SK-N-SH (cell line): ENCODE measurements around the gene MCM8. TPM values are rescaled to one million over a fixed set of nuclear protein-coding genes. Genes with fewer than 3 reads are reported as not detected.
A peak's percentile ranks its signal among the peaks of the same experiment; 100 is the strongest.

Experiments used
- CTCF ChIA-PET: fragments of 300-600, 350-600 bp; formaldehyde crosslinking; extraction: SDS; loops from one replicate; lab custom pipeline; 2021; lab: Yijun Ruan, JAX
- POLR2A ChIA-PET: fragments of 350-600 bp; sonication (Branson Sonifier 250); formaldehyde crosslinking; extraction: SDS; loops from one replicate; lab custom pipeline; 2020; ENCODE audit warnings: antibody characterized with exemption, inconsistent platforms; lab: Yijun Ruan, JAX
- DNase-seq: peaks from one replicate; pipeline ENCODE4 v3.0.0; 2012
- H2AFZ ChIP-seq: fragments of 200-600 bp; sonication (generic); 2 replicates; pipeline ENCODE4 v1.8.1; 2016; ENCODE audit warnings: antibody characterized with exemption, mild to moderate bottlenecking, low read depth
- H3F3A ChIP-seq: fragments of 200-600 bp; sonication (generic); replicated peaks from 2 replicates; pipeline ENCODE3; 2016; ENCODE audit warnings: antibody characterized with exemption, mild to moderate bottlenecking; ENCODE audit not compliant: insufficient read depth
- H3K27ac ChIP-seq, 2 experiments: fragments of 200-500 bp in 1 of 2; fragments of 200-600 bp in 1 of 2; sonication (Bioruptor generic) in 1 of 2; sonication (generic), shearing (Covaris generic) in 1 of 2; 2 replicates each; pipeline versions ENCODE4 v1.5.1 to v1.6.1; 2014 to 2016; ENCODE audit warnings: low read depth in 2 of 2, inconsistent platforms in 1 of 2, low read length in 1 of 2, mild to moderate bottlenecking in 1 of 2, mixed read lengths in 1 of 2
- H3K27me3 ChIP-seq: fragments of 200-600 bp; sonication (generic), shearing (Covaris generic); 2 replicates; pipeline ENCODE4 v1.6.1; 2016; ENCODE audit warnings: mixed run types; ENCODE audit not compliant: insufficient read depth
- H3K36me3 ChIP-seq, 2 experiments: fragments of 200-500 bp in 1 of 2; fragments of 200-600 bp in 1 of 2; sonication (Bioruptor generic) in 1 of 2; sonication (generic) in 1 of 2; replicated peaks in 1 of 2; 2 replicates each; pipeline versions ENCODE3 to v1.5.1; 2014 to 2016; ENCODE audit warnings: low read length in 1 of 2, mild to moderate bottlenecking in 1 of 2; ENCODE audit not compliant: insufficient read depth in 2 of 2, control insufficient read depth in 1 of 2
- H3K4me1 ChIP-seq, 2 experiments: fragments of 200-500 bp in 1 of 2; fragments of 200-600 bp in 1 of 2; sonication (Bioruptor generic) in 1 of 2; sonication (generic), shearing (Covaris generic) in 1 of 2; 2 replicates each; pipeline versions ENCODE4 v1.5.1 to v1.6.1; 2014 to 2016; ENCODE audit warnings: low read depth in 1 of 2, low read length in 1 of 2, mixed run types in 1 of 2; ENCODE audit not compliant: insufficient read depth in 2 of 2, control insufficient read depth in 1 of 2
- H3K4me2 ChIP-seq: fragments of 200-600 bp; sonication (generic), shearing (Covaris generic); 2 replicates; pipeline ENCODE4 v1.6.1; 2017; ENCODE audit warnings: mixed run types
- H3K4me3 ChIP-seq, 2 experiments: fragments of 200-500 bp in 1 of 2; fragments of 200-600 bp in 1 of 2; sonication (Bioruptor generic) in 1 of 2; sonication (generic), shearing (Covaris generic) in 1 of 2; 2 replicates each; pipeline versions ENCODE4 v1.5.1 to v1.8.1; 2014 to 2016; ENCODE audit warnings: low read depth in 2 of 2, inconsistent platforms in 1 of 2, low read length in 1 of 2, mild to moderate bottlenecking in 1 of 2, mixed read lengths in 1 of 2, moderate library complexity in 1 of 2
- H3K79me2 ChIP-seq: fragments of 200-600 bp; sonication (generic); 2 replicates; pipeline ENCODE4 v1.8.1; 2017; ENCODE audit warnings: mild to moderate bottlenecking; ENCODE audit not compliant: insufficient read depth
- H3K9ac ChIP-seq: fragments of 200-600 bp; sonication (generic); 2 replicates; pipeline ENCODE4 v1.6.1; 2017; ENCODE audit warnings: mixed run types
- H3K9me2 ChIP-seq: fragments of 200-600 bp; sonication (generic); 2 replicates; pipeline ENCODE4 v1.6.1; 2017; ENCODE audit warnings: mixed run types
- H3K9me3 ChIP-seq: fragments of 200-600 bp; sonication (generic); 2 replicates; pipeline ENCODE4 v1.6.1; 2017; ENCODE audit warnings: mixed run types, mild to moderate bottlenecking, moderate library complexity
- H4K20me1 ChIP-seq: fragments of 200-600 bp; sonication (generic); 2 replicates; pipeline ENCODE4 v1.6.1; 2017; ENCODE audit warnings: mild to moderate bottlenecking, mixed run types; ENCODE audit not compliant: insufficient read depth
- CHD2 ChIP-seq: fragments of 150-350 bp; IDR thresholded peaks from 2 replicates; pipeline ENCODE4 v1.6.1; 2018; ENCODE audit warnings: low read length; ENCODE audit not compliant: partially characterized antibody
- ELF1 ChIP-seq: IDR thresholded peaks from 2 replicates; pipeline ENCODE4 v1.4.0; 2012
- EZH2phosphoT487 ChIP-seq: fragments of 200-600 bp; sonication (generic); IDR thresholded peaks from 2 replicates; pipeline ENCODE4 v1.6.1; 2017; ENCODE audit warnings: low read depth, mixed run types, mild to moderate bottlenecking, antibody characterized with exemption, moderate library complexity, borderline replicate concordance
- FOSL2 ChIP-seq: IDR thresholded peaks from 2 replicates; pipeline ENCODE4 v1.4.0; 2012; ENCODE audit warnings: low read depth, mild to moderate bottlenecking, moderate library complexity, borderline replicate concordance
- FOXM1 ChIP-seq: IDR thresholded peaks from 2 replicates; pipeline ENCODE4 v1.4.0; 2012; ENCODE audit warnings: low read depth, mild to moderate bottlenecking
- GABPA ChIP-seq: IDR thresholded peaks from 2 replicates; pipeline ENCODE4 v1.4.0; 2012; ENCODE audit warnings: low read depth, mild to moderate bottlenecking
- IRF3 ChIP-seq: fragments of 150-350 bp; IDR thresholded peaks from 2 replicates; pipeline ENCODE4 v1.6.1; 2016; ENCODE audit warnings: mild to moderate bottlenecking, low read depth, low read length
- JUND ChIP-seq: IDR thresholded peaks from 2 replicates; pipeline ENCODE4 v1.4.0; 2012
- MXI1 ChIP-seq: IDR thresholded peaks from 2 replicates; pipeline ENCODE4 v1.6.1; 2012; ENCODE audit warnings: mild to moderate bottlenecking, low read depth, low read length, improper control_type of control experiment
- NFIC ChIP-seq: IDR thresholded peaks from 2 replicates; pipeline ENCODE4 v1.4.0; 2012; ENCODE audit warnings: borderline replicate concordance
- NRF1 ChIP-seq: IDR thresholded peaks from 2 replicates; pipeline ENCODE4 v1.6.1; 2012; ENCODE audit warnings: low read depth, mild to moderate bottlenecking, low read length
- PBX3 ChIP-seq: IDR thresholded peaks from 2 replicates; pipeline ENCODE4; 2012
- POLR2AphosphoS5 ChIP-seq: IDR thresholded peaks from 2 replicates; pipeline ENCODE4 v1.6.1; 2012; ENCODE audit warnings: low read depth, low read length
- RXRA ChIP-seq: IDR thresholded peaks from 2 replicates; pipeline ENCODE4 v1.4.0; 2012; ENCODE audit warnings: low read depth, mild to moderate bottlenecking, borderline replicate concordance
- TAF1 ChIP-seq: IDR thresholded peaks from 2 replicates; pipeline ENCODE4 v1.6.1; 2012; ENCODE audit warnings: low read depth, mild to moderate bottlenecking, low read length, moderate library complexity, borderline replicate concordance
- TCF12 ChIP-seq: IDR thresholded peaks from 2 replicates; pipeline ENCODE4 v1.4.0; 2012
- TEAD4 ChIP-seq: IDR thresholded peaks from 2 replicates; pipeline ENCODE4 v1.4.0; 2012; ENCODE audit warnings: mild to moderate bottlenecking, borderline replicate concordance; ENCODE audit not compliant: insufficient read depth
- USF2 ChIP-seq: fragments of 150-350 bp; IDR thresholded peaks from 2 replicates; pipeline ENCODE4 v1.6.1; 2017; ENCODE audit warnings: antibody characterized with exemption, low read length, low read depth, borderline replicate concordance
- WGBS: methylation state at CpG from one replicate; pipeline ENCODE4 v1.1.6; 2017; ENCODE audit warnings: low lambda C conversion rate; 5-methylcytosine and 5-hydroxymethylcytosine counted together
- polyA plus RNA-seq, 3 experiments: library from polyadenylated mRNA; depleted of rRNA; stranded (reverse); fragments of >200 nt; gene quantifications; 2 replicates each; pipeline ENCODE4 v1.2.3, GENCODE V29; 2012
- TF ChIP-seq, protein P1 (sequence below): IDR thresholded peaks from 2 replicates; pipeline ENCODE4 v1.6.1; 2012; ENCODE audit warnings: mild to moderate bottlenecking, low read depth, low read length, moderate library complexity
- TF ChIP-seq, protein P2 (sequence below): fragments of 200-600 bp; sonication (generic); IDR thresholded peaks from 2 replicates; pipeline ENCODE4 v1.6.1; 2017; ENCODE audit warnings: antibody characterized with exemption, mild to moderate bottlenecking, moderate library complexity

MCM8 gene
- polyA plus RNA-seq, 1 of the 3 experiments (the other 2 are of a cell fraction) = 4.0 TPM

DNA sequence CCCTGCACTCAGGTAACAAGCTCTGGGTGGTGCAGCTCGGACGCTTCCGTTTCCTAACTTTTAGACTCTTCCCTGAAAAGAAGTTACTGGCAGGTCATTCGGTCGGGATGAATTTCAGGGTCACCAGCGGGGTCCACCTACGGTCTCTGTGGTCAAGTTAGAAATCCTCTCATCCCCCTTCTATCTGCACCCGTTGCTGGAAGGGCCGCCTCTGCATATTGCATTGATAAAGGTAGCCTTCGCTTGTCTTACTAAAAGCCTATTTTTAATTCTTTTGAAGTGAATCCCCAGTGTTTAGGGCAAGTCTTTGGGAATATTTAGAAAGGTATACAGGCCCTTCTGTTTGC, 56.1 kb downstream of the MCM8 start (continued):
- no peak for TF ChIP-seq EZH2phosphoT487
- no peak for TF ChIP-seq FOSL2
- TF ChIP-seq NFIC = no peak
- TF ChIP-seq NRF1 = no peak
- no peak for TF ChIP-seq USF2

- peak; percentile 11 for DNase-seq
- no peak for TF ChIP-seq PBX3
- TF ChIP-seq ELF1 = no peak
- TF ChIP-seq TCF12 = no peak
- no peak for TF ChIP-seq TEAD4
- no peak for TF ChIP-seq USF2
- TF ChIP-seq FOXM1 = no peak
- no peak for TF ChIP-seq RXRA
- no peak for TF ChIP-seq CHD2
- TF ChIP-seq JUND = no peak
- no peak for TF ChIP-seq IRF3
- TF ChIP-seq GABPA = no peak
- TF ChIP-seq POLR2AphosphoS5 = no peak
- TF ChIP-seq TAF1 = no peak
- TF ChIP-seq, protein P1, sequence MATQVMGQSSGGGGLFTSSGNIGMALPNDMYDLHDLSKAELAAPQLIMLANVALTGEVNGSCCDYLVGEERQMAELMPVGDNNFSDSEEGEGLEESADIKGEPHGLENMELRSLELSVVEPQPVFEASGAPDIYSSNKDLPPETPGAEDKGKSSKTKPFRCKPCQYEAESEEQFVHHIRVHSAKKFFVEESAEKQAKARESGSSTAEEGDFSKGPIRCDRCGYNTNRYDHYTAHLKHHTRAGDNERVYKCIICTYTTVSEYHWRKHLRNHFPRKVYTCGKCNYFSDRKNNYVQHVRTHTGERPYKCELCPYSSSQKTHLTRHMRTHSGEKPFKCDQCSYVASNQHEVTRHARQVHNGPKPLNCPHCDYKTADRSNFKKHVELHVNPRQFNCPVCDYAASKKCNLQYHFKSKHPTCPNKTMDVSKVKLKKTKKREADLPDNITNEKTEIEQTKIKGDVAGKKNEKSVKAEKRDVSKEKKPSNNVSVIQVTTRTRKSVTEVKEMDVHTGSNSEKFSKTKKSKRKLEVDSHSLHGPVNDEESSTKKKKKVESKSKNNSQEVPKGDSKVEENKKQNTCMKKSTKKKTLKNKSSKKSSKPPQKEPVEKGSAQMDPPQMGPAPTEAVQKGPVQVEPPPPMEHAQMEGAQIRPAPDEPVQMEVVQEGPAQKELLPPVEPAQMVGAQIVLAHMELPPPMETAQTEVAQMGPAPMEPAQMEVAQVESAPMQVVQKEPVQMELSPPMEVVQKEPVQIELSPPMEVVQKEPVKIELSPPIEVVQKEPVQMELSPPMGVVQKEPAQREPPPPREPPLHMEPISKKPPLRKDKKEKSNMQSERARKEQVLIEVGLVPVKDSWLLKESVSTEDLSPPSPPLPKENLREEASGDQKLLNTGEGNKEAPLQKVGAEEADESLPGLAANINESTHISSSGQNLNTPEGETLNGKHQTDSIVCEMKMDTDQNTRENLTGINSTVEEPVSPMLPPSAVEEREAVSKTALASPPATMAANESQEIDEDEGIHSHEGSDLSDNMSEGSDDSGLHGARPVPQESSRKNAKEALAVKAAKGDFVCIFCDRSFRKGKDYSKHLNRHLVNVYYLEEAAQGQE = no peak
- TF ChIP-seq MXI1 = no peak
- TF ChIP-seq, protein P2, sequence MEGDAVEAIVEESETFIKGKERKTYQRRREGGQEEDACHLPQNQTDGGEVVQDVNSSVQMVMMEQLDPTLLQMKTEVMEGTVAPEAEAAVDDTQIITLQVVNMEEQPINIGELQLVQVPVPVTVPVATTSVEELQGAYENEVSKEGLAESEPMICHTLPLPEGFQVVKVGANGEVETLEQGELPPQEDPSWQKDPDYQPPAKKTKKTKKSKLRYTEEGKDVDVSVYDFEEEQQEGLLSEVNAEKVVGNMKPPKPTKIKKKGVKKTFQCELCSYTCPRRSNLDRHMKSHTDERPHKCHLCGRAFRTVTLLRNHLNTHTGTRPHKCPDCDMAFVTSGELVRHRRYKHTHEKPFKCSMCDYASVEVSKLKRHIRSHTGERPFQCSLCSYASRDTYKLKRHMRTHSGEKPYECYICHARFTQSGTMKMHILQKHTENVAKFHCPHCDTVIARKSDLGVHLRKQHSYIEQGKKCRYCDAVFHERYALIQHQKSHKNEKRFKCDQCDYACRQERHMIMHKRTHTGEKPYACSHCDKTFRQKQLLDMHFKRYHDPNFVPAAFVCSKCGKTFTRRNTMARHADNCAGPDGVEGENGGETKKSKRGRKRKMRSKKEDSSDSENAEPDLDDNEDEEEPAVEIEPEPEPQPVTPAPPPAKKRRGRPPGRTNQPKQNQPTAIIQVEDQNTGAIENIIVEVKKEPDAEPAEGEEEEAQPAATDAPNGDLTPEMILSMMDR = no peak
- TF ChIP-seq, all 33 proteins: peak for 0
- Histone ChIP-seq H3K9ac (peak overlapping the region; percentile 82), H2AFZ (no peak overlapping the region), H3K79me2 (peaks cover 49% of the 10 kb centered on the region), H3K36me3 (peaks cover 16 to 17% of the 10 kb centered on the region in 2 experiments), H3K27ac (no peak overlapping the region), H3F3A (peaks cover 22% of the 10 kb centered on the region), H3K27me3 (no peaks in the 10 kb centered on the region), H3K4me2 (peak overlapping the region; percentile 83), H3K9me3 (no peaks in the 10 kb centered on the region), H4K20me1 (peaks cover 19% of the 10 kb centered on the region), H3K4me1 (peaks cover 16 to 17% of the 10 kb centered on the region in 2 experiments; a peak in 3 of 4 replicates), H3K9me2 (no peaks in the 10 kb centered on the region), H3K4me3 (peak overlapping the region; percentile 89 to 91)
- 6% methylated on average over 4 of the region's 4 CpGs for WGBS
- CTCF ChIA-PET = interaction anchor here (1.2 to 2.8 kb wide), 3 partner anchors 68 to 479 kb away, joined by 3 to 9 read pairs (median 6); no protein-coding TSS in a partner anchor
- POLR2A ChIA-PET = no interaction called here
Observed at GRCh38 chr20:6007094-6007528, 56.7 kb downstream of the MCM8 start.
